ENCODE measurements around the gene BEND2.
"Not testable (repeated sequence)": the region's sequence is repeated elsewhere in the genome, so short reads cannot be mapped to it uniquely, and the experiment has no call there.

BEND2 gene

DNA sequence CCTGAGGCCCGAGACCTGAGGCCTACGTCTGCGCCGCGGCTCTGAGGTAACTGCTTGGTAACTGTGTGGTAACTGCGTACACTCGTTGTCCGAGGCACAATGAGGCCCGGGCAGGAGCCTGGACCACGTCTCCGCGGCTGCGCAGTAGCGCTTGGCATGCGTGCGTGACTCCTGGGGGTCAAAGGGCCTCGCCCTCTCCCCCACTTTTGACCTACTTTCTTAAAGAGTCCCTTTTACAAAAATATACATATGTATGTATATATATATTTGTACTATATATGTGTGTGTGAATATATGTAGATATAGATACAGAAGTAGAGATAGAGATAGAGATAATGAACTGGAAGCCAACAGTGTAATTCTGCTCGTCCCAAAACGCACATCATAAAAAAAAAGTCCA is at the start of gene BEND2:
Gene BEND2, minus strand, starts transcription at position 101 of the 400 bp plus-strand sequence. CDS start 136 bp downstream, outside the sequence.
- DNase-seq, result no peak

DNA sequence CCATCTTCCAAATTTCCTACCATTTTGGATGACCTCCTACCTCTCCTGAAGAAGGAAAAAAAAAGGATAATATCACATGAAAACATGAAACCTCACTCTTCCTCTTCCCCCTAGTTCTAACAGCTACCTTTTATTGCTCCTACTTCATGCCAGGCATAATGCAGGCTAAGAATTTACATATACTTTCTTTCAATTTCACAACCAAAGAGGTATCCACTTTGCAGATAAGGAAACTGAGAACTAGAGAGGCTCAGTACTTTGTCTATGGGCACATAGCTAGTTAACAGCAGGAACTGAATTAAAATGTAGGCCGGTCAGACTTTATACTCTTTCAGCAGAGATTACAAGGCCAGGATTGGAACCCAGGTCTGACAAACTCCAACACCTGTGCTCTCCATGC is 34.4 kb upstream of the BEND2 start:
- DNase-seq, result no peak

DNA sequence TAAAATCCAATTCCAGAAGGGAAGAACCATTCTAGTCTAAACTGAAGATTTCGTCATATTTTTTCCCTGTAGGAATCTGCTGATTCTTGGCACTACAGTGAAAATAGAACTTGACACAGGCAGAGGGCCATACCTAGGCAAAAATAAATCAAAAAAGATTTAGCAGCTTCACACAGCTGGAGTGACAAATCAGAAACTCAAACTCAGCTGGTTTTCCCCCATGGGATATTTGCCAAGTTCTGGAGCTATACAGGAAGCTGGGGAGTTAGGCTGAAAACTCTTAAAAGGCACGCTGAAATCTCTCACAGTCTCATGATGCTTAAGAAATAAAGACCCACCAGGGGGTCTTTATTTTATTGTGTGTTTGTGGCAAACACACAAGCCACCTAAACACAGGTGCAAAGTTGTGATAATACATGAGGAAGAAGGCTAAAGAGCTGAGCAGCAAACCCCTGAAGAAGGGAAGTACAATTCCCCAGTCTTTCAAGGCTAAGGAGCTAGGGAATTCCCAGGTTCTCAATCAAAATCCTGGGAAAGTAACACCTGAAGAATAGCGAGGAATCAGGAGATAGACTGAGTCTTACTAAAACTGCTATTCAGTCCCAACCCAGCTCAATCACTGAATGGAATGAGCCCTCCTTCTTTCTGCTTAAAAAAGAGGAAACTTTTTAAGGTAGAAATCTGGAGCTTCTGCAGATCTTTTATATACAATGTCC is 32.1 kb upstream of the BEND2 start:
- no peak for DNase-seq

DNA sequence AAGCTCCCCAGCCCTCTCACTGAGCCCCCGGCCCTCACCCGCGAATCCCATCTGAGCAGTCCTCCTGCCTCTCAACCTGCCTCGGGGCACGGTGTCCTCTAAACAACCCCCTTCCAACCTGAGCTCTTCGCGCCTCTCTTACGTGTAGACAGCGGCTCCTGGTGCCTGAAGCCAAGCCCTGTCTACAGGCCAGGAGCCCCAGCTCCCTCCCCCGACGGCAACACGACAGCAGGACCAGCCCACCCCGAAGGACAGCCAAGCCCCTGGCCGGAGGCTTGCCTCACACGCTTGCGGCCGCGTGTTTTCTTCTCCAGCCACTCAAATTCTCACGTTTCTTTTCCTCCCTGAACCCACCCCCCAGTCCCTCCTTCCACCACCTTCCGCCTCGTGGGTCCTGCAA is 9.0 kb upstream of the BEND2 start:
- not testable (repeated sequence) for DNase-seq

DNA sequence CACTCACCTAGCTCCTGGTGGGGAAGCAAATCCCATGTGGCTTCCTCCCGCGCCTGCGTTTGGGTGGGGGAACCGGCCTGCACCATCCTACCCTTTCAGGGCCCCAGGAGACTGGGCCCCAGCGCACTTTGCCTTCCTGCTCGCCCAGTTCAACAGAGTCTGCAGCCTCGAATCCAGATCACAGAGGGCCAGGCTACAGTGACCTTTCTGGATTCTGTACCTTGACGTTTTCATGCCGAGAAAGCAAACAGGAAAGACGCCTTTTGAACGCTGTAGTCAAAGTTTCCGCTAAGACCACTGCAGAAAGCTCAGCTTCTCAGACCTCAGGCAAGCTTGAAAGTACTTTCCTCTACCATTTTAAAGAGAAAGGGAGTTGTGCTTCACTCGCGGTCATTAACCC is 7.4 kb upstream of the BEND2 start:
- DNase-seq, result no peak

DNA sequence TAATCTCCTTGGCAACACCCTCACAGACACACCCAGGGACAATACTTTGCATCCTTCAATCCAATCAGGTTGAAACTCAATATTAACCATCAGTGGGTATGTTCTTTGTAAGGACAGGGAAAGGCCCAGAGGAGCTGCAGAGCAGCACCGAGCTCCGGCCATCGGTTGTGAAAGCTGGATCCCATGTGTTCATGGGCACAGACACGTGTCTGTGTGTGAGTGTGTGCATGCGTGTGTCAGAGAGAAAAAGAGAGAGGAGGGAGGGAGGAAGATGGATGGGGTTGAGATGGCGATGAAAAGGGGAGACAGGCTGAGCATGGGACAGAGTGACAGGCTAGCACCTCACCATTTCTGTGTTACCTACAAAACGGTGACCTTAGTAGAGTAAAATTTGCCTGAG is 6.8 kb upstream of the BEND2 start:
- no peak for DNase-seq

DNA sequence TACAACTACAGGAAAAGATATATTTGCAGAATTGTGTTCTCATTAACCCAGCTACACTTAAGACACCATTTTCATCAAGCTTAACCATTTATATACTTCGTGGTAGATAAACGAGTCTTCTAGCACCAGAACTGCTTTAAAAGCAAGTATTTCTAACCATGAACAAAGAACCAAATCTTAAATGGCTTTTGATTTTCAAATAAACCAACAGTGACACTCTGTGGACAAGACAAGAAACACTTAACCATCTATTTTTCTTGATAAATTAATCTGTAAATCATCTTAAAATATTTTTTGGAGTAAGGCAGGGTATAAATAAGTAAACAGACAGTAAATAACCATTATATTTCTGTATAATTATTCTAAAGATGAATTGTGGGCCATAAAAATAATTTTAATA is 10.2 kb downstream of the BEND2 start:
- DNase-seq, result no peak

DNA sequence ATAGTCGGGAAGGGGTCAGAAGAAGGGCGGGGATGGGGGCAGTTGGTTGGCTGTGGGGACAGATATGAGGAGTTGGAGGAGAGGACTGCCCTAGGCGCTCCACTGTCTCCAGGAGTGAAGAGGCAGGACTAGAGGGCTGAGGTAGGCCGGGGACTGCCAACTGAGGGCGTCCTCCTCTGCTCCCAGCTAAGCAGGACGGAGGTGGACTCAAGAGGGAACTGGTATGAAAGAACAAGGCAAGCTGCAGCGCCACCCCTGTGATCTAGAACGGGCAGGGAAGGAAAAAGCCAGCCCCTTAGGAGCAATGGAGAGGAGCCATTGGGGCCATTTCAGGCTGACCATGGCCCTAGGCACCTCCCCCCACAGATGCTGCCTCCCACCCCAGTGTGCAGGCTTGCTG is 14.0 kb downstream of the BEND2 start:
- DNase-seq, result no peak

DNA sequence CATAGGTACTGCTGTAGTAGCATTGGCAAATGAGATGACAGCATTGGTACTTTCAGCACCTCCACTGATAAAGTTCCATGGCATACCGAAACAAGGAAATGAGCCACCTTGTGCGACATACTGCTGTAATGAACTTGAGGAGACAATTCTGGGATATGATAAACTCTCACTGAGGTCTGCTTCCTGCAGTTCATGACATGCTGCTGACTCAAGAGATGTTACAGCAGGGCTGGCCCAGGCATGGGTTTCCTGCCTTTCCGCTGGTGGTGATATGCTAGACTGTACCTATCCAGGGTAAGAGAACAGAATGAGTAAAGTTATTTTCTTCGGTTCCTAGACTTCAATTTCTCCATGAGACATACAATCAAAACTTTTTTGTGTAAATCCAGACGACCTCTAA is 17.1 kb downstream of the BEND2 start:
- no peak for DNase-seq

DNA sequence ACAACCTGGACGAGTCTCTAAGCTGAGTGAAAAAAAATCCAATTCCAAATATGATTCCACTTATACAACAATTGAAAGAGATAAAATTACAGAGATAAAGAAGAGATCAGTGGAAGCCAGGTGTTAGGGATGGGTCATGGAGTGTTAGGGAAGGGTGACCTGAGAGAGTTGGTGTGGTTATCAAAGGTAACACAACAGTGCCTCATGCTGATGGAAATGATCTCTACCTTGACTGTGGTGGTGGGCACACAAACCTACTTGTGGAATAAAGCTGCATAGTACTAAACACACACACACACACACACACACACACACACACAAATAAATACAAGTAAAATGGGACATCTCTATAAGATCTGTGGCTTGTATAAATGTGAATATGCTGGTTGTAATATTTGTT is 26.0 kb downstream of the BEND2 start:
- no peak for DNase-seq

DNA sequence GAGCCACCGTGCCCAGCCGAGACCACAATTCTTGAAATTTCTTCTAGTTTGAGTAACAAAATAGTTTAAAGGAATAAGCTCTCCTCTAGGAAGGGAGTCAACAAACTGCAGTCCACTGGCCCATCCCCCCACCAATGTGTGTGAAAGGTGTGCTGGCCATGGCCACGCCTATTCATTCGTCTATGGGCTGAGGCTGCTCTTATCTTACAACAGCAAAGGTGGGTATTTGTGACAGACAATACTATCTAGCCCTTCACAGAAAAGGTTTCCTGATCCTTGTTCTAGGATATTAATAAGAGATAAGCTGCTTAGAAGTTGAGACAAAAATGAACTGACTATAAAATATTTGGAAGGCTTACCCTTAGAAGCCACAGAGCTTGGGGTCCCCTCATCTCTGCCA is 41.2 kb downstream of the BEND2 start:
- no peak for DNase-seq

DNA sequence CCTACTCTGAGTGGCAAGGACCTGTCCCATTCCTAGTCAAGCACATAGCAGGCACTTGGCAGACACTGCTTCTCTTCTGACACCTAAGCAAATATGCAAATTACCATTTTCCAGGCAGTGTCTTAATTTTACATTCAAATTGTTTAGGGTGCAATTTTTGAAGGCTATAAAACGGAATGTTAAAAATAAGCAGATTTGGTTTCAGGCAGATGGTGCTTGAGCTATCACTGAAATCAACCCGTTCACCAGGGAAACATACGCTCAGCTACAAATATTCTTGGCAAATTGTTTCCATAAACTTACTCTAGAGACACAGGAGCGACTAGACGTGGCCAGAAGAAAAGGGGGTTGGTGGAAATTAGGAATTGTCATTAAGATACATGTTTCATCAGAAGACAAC is 45.7 kb downstream of the BEND2 start:
- DNase-seq, result no peak

DNA sequence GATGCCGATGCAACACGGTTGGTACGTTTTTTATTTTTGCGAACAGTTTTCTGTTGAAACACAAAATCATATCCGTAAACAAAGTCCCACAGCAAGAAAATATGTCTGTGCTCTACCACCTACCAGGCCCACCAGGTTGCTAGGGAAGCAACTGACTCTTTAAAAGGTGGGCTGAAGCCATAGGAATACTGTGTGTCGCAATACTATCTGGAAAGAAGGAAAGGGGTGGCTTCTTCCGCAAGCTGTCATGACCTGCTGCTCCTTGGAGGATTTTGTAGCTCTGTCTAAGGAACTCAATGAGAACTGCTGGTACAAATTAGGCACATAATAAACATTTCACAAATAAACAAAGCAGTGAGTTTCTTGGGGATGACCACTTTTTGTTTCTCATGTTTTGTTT is 46.5 kb downstream of the BEND2 start:
- DNase-seq, result no peak

DNA sequence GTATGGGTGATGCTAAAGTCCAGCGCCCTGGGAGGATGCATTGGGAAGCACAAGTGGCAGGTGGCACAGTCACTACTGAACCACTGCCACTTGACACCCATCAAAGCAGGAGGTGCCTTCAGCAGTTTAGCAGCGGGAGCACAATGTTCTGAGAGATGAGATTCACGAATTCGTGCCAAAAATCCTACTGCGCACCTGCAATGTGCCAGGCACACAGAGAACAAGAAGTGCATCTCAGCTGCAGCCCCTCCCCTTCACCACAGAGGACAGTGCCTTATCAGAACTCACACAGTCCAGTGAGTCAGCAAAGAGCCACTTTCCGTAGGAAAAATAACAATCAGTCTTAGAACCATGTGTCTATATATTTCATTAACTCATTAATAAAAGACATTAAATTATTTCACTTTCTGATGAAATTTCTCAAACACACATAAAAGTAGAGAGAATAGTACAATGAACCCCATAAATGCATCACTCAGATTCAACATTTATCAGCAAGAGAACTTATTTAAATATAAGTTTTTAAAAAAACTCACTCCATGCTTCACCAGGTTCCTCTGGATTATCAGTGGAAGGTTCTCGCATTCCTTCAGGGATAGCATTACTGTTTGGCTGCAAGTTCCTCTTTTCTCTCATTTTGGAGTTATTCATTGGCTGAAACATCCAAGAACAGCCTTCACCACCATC is 47.0 kb downstream of the BEND2 start:
- no peak for DNase-seq

DNA sequence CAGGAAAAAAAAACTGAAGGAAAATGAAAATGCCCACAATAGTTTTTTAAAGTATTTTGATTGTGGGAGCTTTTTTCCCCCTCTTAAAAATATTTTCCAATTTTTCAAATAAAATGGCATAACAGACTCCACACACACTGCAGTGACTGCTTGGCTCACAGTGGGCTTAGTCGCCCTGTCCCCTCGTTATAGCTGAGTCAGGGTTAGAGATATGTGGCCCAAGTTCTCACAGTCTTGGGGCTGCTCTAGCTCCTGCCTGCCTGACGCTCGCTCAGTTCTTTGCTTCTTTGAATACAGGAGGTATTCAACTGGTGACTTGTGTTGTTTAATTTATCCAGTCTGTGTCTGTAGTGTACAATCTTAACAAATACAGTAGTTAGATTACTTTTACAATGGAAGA is 47.7 kb downstream of the BEND2 start:
- no peak for DNase-seq

DNA sequence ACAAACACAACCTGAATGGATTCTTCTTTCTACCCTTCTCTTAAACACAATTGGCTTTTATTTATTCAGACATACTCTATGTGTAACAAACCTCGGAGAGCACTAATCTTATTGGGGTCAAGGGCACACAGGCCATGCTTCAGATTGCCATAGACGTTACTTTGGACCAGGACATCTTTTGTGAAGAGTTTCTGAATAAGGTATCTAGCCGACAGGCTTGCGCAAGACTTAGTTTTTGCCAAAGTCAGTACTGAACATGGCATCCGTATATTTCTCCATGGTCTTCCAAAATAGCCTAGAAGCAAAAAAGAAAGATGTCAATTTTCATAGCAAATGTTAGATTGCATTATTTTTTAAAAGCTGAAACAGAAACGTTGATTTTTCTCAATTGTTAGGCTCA is 49.8 kb downstream of the BEND2 start:
- DNase-seq, result no peak

DNA sequence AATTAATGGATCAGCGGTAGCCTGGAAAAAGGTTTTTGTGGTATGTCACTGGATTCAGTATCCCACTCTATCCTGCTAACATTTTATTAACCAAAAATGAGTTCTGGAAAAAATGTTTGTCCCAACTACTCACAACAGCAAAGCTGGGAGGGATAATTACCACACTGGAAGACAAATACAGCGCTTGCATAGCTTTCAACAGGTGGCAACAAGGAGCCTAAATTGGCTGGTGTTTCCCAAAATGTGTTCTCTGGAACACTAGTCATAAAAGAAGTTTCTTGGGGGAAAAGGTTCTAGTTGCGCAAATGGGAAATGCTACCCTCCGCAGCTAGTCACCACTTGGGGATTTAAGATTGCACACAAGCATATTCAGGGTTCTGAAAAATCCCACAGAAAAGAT is 54.6 kb downstream of the BEND2 start:
- no peak for DNase-seq

DNA sequence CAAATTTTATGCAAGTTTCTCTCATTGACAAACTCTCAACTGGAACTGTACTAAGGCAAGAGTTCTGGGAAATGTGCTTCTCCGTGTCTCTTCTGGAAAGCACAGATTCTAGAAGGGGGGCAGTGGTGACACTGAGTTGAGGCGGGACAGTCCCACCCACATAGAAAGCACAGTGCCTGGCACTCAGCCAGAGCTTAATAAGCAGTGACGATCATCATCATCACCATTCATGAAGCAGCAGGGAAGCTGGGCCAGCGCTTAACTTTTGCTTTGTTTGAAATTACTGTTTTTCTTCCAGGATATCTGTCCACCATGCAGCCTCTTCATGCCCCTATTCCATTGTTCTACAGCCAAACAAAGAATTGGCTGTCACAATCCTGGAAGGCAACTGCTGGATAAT is 60.3 kb downstream of the BEND2 start:
- DNase-seq, result no peak

DNA sequence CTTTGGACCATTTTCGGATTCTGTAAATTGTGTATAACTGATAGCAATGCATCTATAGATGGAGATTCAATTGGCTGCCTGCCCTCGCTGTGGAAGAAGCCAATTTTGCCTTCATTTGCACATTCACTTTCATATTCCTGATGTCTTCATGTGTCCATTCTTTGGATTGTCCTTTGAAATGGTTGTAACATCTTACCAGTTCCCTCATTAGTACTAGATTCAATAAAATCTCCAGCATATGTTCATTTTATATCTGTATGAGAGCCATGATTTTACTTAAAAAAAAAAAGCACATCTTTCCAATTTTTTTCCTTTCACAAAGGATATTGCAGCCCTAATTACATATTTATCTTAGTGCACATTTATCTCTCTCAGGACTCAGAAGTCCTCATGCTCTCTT is 61.7 kb downstream of the BEND2 start:
- DNase-seq, result no peak

DNA sequence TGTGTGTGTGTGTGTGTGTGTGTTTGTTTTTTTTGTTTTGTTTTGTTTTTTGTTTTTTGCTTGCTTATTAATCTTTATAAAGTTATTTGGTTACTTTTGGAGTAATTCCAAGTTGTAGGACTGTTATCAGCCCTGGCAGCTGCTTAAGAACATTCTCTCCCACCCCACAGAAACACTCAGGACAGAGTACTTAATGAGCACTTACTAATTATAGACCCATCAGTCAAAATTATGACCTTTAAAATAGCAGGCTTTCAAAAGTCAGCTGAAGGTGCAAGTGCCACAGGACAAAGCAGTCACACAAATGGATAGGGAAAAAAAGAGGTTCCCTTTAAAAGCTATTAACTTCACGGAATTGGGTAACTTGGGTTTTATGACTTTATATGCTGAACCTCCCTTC is 69.0 kb downstream of the BEND2 start:
- DNase-seq, result no peak

DNA sequence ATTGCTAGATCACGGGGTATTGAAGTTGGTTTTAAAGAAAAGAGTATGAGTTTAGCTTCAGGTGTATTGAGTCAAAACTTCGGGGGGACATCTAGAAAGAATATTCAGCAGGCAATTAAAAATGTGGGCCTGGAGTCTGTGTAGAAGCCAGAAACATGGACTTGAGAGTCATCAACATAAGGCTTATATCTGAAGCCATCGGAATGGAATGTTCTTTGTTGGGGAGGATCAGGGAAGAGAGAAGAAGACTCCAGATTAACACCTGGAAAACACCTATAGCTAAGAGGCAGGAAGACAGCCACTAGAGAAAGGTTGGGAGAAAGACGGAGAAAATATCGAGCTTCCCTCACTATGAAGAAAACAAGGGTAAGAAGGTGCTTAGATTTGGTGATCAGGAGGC is 69.5 kb downstream of the BEND2 start:
- no peak for DNase-seq

DNA sequence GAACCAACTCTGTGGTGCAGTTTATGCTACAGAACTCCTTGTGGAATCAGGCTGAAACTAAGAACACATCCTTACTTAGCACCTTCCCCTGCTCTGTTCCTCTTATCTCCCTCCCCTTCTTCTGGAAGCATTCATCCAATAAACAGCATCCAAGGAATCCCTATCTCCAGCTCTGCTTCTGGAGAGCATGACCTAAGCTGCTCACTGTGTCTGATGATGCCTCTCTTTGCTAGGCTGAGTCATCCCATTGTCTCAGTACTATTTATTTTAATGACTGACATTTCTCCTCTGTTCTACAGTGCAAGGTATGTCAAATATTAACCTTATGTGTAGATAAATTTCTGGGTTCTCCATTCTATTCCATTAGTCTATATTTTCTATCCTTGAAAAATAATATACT is 71.2 kb downstream of the BEND2 start:
- no peak for DNase-seq

DNA sequence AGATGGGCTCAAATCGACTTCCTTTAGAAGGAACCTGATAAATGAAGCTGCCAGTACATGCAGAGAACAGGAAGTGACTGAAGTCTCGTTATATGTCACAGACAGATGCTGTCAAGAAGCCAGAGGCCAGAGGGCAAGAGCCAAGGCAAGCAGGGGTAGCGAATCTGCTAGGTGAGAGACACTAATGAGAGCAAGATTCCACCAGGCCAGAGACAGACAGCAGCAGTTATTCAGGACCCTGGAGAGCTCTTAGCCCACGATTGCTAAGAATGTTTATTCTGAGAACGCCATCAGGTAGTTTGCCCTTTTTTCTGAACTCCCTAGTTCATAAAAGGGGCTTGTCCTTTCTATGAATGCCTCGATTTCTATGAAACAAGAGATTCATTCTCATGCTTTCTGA is 73.7 kb downstream of the BEND2 start:
- no peak for DNase-seq

DNA sequence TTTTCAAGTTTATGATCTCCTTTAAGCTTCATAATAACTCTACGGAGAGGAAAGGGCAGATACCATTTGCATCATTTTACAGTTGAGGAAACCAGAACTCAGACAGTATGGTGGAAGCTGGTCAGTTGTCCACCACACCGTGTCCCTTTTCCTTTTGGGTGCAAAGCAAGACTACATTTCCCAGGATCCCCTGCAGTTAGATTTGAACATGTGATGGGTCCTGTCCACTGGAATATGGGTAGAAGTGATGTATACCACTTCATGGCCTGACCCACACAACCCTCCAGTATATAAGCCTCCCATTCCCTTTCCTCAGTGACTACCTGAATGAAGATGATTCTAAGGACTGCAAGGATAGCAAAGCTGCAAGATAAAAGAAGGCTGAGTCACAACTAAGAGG is 74.7 kb downstream of the BEND2 start:
- no peak for DNase-seq

DNA sequence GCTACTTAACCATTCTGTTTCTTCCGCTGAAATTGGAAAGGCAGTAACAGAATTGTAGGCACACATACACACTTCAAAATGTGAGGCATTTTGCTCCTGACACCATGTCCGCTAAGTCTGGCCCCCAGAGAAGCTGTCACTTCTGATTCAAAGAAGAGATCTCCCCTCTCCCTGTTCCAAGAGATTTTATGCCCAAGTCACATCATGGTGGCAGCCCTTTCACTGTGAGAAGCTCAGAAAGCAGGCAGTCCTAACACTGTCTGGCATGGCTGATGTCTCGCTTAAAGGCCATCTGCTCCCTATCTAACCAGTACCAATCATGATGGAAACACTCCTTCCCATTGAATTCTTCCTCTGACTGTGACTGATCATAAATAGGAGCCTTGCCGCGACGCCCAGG is 83.9 kb downstream of the BEND2 start:
- DNase-seq, result no peak
